GM21717 (cell line): Measurements from ENCODE around the gene KRT3.

Experiments
- ATAC-seq: cut with Tn5 transposase; IDR thresholded peaks from one replicate; pipeline ENCODE4 v1.9.1; 2021; ENCODE audit warnings: mild to moderate bottlenecking, moderate library complexity; ENCODE audit not compliant: unreplicated experiment

Gene KRT3

GRCh38 chr12:52795694-52796428 lies at the start of gene KRT3:
Gene KRT3, minus strand, starts transcription at chr12:52796117. Its CDS starts 75 bp downstream, at chr12:52796042.
- ATAC-seq: no peak

DNA sequence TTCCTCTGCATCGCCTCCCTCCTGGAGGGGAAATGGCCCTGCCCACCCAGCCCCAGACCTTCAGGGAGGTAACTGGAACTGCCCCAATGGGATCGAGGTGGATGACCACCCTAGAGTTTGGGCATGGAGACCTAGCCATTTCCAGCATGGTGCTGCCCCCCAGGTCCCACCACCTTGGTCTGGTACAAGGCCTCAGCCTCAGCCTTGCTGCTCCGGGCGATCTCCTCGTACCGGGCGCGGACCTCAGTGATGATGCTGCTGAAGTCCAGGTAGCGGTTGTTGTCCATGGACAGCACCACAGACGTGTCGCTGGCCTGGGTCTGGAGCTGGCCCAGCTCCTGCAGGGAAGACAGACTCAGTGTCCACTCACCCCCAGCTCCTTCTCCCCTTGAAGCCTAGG lies 48.5 kb upstream of the KRT3 start:
- no peak for ATAC-seq

- no peak for ATAC-seq
Observed at GRCh38 chr12:52839436-52840105, 43.7 kb upstream of the KRT3 start.

- ATAC-seq: no peak
Observed at GRCh38 chr12:52838609-52839435, 42.9 kb upstream of the KRT3 start.

DNA sequence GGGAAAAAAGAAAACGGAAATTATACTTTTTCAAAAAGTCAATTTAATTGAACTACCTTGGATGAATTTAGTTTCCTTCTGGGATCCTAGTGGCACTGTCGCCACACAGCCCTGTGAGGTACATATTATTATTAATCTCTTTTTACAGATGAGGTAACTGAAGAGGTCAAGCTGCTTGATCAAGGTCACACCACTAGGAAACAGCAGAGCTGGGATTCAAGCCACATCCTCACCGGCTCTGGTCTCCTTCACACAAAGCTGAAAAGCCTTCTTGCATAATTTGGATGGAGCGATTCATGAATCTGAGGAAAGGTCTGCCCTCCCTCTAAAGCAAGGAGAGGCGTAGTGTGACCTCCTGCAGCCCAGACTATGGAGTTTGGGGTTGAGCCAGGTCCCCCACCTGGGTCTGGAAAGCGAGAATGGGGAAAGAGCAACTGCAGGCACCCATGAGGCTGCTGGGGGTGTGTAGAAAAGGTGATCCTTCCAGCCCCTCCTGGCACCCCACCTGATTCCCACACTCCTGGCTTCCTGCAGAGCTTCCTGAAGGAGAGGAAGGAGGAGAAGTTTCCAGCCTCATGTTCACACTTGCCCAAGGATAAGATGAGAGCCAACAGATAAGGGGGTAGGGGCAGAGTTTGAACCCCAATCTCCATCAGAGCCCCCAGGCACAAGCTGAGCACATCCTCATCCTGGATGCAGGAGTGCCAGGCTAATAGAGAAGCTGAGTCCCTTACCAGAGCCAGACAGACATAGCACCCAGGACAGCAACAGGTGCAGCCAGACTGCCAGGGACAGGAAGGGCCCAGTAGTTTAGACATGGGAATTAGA lies 42.1 kb upstream of the KRT3 start:
- ATAC-seq: no peak

- no peak for ATAC-seq
Observed at GRCh38 chr12:52837413-52837741, 41.5 kb upstream of the KRT3 start.

- no peak for ATAC-seq
Observed at GRCh38 chr12:52836491-52837412, 40.8 kb upstream of the KRT3 start.

- no peak for ATAC-seq
Observed at GRCh38 chr12:52836042-52836466, 40.1 kb upstream of the KRT3 start.

DNA sequence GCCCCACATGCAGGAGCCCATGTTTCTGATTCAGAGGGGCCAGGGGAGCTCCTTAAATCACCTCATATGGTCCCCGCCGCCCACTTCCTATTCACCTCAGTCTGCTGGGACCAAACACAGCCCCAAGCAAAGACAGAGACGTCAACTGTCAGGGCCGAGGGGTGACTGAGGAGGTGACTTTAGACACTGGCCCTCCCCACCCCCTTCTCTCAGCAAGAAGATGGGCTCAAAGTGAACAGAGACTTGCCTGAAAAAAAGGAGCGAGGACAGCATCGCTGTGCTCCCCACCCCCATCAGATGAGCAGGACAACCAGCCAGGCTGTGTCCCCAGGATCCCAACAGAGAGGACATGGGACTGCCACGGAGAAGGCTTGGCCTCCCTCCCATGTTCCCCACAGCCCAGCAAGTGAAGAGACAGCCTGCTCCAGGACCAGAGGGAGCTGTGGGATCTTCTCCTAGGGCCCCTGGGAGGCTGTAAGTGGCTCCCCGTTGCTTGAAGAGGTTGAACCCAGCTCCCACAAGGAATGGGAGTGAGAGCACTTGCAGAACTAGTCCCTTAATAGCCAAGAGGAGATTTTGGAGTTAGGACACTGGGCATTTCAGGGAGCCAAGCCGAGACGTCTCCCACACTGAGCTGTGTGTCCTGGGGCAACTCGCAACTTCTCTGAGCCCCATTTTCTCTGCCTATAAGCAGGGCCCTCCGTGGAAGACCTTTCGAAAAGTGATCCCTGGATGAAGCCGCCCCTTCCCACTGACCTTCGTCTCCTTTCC lies 39.5 kb upstream of the KRT3 start:
- no peak for ATAC-seq

GRCh38 chr12:52834727-52835001 lies 38.7 kb upstream of the KRT3 start:
- no peak for ATAC-seq

DNA sequence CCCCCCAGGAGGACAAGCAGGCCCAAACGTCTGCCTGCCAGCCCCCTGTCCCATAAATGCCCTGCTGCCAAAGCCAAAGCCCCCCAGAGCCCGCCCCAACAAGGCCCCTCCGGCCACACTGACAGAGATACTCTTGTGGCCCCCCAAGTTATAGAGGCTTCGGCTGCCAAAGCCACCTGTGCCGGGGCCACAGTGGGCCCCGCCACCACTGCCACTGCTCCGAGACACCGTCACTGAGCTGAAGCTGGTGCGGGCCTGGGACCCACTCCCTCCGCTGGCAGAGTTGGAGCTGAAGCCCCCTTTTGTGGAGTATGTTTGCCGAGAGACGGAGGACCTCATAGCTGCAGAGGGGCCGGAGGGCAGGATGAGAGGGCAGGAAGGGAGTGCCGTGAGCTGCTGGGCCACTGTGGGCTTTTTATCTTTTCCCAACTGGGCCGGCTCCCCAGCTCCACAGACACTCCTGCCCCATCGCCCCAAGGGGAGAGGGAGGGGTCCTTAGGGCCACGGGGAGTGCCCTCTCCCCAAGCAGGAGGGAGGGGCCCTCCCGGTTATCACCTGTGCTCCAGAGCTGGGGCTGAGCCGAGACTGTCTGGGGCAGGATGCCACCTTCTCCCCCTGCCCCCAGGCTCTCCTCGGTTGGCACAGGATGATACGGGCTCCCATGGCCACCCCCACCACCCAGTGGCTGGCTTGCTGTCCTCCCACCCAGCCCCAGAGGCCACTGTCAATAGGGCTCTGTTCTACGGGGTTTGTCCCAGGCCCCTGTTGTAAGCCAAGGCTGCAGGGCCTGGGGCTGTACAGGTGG lies 38.2 kb upstream of the KRT3 start, which contains the start of gene KRT79:
Gene KRT79 (minus strand): TSS at position 390 of the 805 bp plus-strand sequence. CDS start 51 bp downstream, at position 339.
- ATAC-seq: no peak

GRCh38 chr12:52832985-52833905 lies 37.3 kb upstream of the KRT3 start:
- ATAC-seq: no peak

DNA sequence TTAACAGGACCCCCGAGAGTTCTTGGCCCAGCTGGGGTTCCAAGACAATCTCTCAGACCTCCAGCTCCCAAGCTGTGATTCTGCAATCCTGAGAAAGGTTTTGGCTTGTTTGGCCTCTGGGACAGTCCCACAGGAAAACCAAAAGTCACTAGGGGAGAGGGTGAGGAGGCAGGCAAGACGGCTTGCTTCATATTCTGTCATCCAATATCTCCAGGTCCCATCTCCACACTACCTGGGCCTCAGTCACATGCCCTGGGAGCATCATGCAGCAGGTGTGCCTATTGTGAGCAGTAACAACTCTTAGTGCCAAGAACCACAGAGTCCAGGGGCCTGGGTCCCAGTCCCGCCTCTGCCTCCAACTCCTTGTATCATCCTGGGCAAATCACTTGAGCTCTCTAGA lies 36.5 kb upstream of the KRT3 start:
- no peak for ATAC-seq

GRCh38 chr12:52831251-52831650 lies 35.3 kb upstream of the KRT3 start:
- ATAC-seq: no peak

GRCh38 chr12:52829986-52830770 lies 34.3 kb upstream of the KRT3 start:
- no peak for ATAC-seq

DNA sequence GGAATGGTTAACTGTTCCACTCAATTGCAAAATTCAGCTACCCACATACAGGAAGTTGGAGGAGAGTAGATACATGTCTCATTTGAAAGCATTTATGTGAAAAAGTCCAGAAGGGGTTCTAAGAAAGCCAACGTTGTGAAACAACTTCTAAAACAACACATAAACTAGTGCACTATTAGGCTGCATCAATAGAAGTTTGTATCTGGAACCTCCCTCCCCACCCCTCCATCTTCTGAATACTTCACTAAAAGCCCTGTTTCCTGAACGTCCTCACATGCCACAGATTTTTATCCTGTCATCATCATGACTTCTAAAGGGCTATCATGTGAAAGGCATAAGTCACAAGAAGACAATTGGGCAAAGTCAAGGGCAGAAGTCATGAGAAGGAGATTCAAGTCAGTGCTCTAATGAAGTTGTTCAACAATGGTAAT lies 32.7 kb upstream of the KRT3 start:
- ATAC-seq: no peak
